Stimulated activated effector memory CD8-positive, alpha-beta T cell treated with anti-CD3 and anti-CD28 coated beads, Interleukin-12 subunit alpha, Interleukin-12 subunit beta, amount 100 ng/mL, for 72 hours (primary cell): ENCODE data around the gene KLHDC3.

Experiments
- ATAC-seq: fragments of 150-1000 bp; cut with Tn5 transposase; 2 replicates; pipeline ENCODE4 v1.10.0; 2021
- DNase-seq, 2 donors: peaks; one replicate each; pipeline ENCODE4 v3.0.0; 2021 to 2022; ENCODE audit warnings: low spot score in 2 of 2
- H3K27ac Mint-ChIP-seq: one replicate; pipeline ENCODE4 v1.8.0; 2022; ENCODE audit warnings: mild to moderate bottlenecking, mixed read lengths
- H3K36me3 Mint-ChIP-seq: one replicate; pipeline ENCODE4 v1.8.0; 2022; ENCODE audit warnings: mild to moderate bottlenecking, mixed read lengths
- H3K4me1 Mint-ChIP-seq: one replicate; pipeline ENCODE4 v1.8.0; 2022; ENCODE audit warnings: mixed read lengths
- H3K4me3 Mint-ChIP-seq: one replicate; pipeline ENCODE4 v1.8.0; 2022; ENCODE audit warnings: mild to moderate bottlenecking, mixed read lengths
- H3K9me3 Mint-ChIP-seq: one replicate; pipeline ENCODE4 v1.8.0; 2022; ENCODE audit warnings: mixed read lengths

KLHDC3 gene

DNA sequence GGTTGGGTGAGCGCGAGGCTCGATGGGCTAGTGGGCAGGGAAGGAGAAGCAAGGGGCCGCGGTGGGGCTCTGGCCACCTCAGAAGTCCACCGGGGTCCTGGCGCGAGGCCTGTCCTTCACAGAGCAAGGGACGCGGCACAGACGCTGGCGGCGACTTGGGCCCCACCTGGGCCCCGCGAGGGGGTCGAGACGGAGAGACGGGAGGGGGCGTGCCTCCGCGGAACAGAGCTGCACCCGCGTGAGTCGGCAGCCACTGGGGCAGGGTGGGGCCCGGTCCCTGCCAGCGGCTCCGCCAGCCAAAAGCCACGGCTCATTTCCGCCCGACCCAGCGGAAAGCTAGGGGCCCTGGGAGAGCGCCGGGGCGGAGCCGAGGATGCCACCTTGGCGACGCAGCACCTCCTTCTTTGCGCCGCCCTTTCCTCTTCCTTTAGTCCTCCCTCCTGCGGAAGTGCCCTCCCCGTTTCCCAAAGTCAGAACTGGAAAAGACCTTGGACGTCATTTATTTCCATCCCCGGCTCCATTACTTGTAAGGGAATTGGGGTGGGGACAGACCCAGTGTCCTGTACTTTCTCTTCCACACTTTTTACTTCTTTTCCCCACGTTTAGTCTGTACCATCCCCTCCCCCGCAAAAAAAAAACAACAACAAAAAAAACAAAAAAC, 39.6 kb downstream of the KLHDC3 start, which contains the start of gene CUL7:
CUL7 (minus strand) TSS at position 307 of the 661 bp plus-strand sequence. CDS start 1,063 bp downstream, outside the sequence.
- Mint-ChIP-seq H3K36me3 (peaks cover 90% of the 10 kb centered on the region), H3K9me3 (no peaks in the 10 kb centered on the region), H3K27ac (peak within 1 kb of the TSS; percentile 99), H3K4me1 (peaks cover 58% of the 10 kb centered on the region), H3K4me3 (peak within 1 kb of the TSS; percentile 97)
- DNase-seq (peak; percentile 77 to 92), ATAC-seq (peak; percentile 98)

GRCh38 chr6:43054206-43054943, 40.3 kb downstream of the KLHDC3 start:
- DNase-seq (no peak), ATAC-seq (no peak)
- Mint-ChIP-seq H3K36me3 (peaks cover 84% of the 10 kb centered on the region), H3K9me3 (no peaks in the 10 kb centered on the region), H3K4me3 (peak overlapping the region; percentile 97), H3K4me1 (peaks cover 59% of the 10 kb centered on the region), H3K27ac (peak overlapping the region; percentile 99)

DNA sequence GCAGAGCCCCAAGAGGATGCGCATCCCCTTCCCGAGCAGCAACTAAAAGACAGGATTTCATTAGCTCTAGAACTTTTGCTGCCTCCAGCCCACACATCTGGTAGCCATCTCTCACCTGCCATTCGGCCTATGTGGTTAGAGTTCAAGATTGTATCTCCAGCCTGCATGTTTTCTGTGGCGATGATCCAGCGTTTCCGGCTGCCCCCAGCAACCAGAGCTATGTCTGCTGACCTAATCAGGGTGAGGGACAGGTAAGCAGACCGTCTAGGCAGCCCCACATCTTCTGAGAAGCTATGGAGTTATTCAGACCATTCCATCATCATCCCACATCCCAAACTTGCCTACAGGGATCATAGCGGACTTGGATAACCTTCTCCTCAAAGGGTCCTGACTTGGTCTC, 41.9 kb downstream of the KLHDC3 start:
- Mint-ChIP-seq H3K4me1 (peaks cover 58% of the 10 kb centered on the region), H3K4me3 (no peak overlapping the region), H3K9me3 (no peaks in the 10 kb centered on the region), H3K27ac (peak overlapping the region; percentile 23), H3K36me3 (peaks cover 79% of the 10 kb centered on the region)
- ATAC-seq, result no peak
- no peak for DNase-seq

- Mint-ChIP-seq H3K4me3 (peak overlapping the region; percentile 86), H3K36me3 (peaks cover 64% of the 10 kb centered on the region), H3K9me3 (no peaks in the 10 kb centered on the region), H3K4me1 (peaks cover 40% of the 10 kb centered on the region), H3K27ac (peak overlapping the region; percentile 98)
- no peak for DNase-seq
- no peak for ATAC-seq
These were observed 44.5 kb downstream of the KLHDC3 start for GRCh38 chr6:43058531-43058930.

DNA sequence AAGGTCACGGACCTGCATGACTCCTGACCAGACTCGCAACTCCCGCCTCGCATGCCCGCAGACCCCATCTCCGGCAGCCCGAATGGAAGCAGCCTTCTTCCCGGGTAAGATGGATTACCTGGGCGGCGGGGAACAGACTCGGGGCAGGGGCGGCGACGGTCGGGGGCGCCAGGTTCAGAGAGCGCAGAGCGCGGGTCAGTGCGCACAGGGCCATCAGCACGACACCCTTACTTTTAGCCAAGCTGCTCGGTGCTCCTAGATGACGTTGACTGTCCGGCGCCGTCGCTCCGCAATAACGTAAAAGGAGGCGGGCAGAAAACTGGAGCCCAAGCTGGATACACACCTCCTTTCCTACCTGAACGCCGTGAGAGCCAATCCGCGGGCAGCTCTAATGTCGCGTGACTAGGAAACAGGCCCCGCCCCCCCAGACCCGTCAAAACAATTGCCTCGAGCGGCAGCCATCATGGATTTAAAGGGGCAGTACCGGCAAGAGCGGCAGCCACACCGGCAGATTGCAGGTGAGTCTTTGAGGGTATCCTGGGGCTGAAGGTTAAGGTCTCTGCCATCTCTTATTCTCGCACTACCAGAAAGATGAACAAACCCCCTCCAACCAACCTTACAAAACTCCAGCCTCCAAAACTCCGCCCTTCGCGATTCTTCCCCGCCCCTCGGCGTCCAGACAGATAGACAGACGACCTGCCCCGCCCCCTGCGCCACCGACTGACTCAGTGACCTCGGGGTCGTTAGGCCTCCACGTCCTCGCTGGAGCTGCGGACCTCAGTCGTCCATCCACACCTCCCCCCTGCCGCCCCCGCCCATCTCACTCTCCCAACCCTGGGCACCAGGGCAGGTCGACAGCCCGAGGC, 45.4 kb downstream of the KLHDC3 start, which contains the start of the genes KLC4 and MRPL2:
KLC4 (plus strand) TSS at position 464 of the 866 bp plus-strand sequence. CDS start 1,705 bp downstream, outside the sequence.
MRPL2 (minus strand) TSS at position 267 of the 866 bp plus-strand sequence; CDS start at position 214, 53 bp downstream.
- ATAC-seq, result peak; percentile 96
- no peaks in the 10 kb centered on the region for H3K9me3 Mint-ChIP-seq
- peak within 1 kb of the TSS; percentile 98 for H3K27ac Mint-ChIP-seq
- peaks cover 32% of the 10 kb centered on the region for H3K4me1 Mint-ChIP-seq
- H3K4me3 Mint-ChIP-seq, result peak within 1 kb of the TSS; percentile 86
- DNase-seq, result peak; percentile 89 to 97
- H3K36me3 Mint-ChIP-seq, result peaks cover 55% of the 10 kb centered on the region

- ATAC-seq (no peak), DNase-seq (no peak)
- peaks cover 47% of the 10 kb centered on the region for H3K36me3 Mint-ChIP-seq
- H3K9me3 Mint-ChIP-seq, result no peaks in the 10 kb centered on the region
- peak overlapping the region; percentile 98 for H3K27ac Mint-ChIP-seq
- H3K4me3 Mint-ChIP-seq, result peak overlapping the region; percentile 86
- peaks cover 32% of the 10 kb centered on the region for H3K4me1 Mint-ChIP-seq
These were observed 46.1 kb downstream of the KLHDC3 start for GRCh38 chr6:43060034-43060754.

GRCh38 chr6:43060755-43061633, 46.9 kb downstream of the KLHDC3 start:
- DNase-seq, result no peak

GRCh38 chr6:43061861-43062260, 47.8 kb downstream of the KLHDC3 start:
- H3K4me3 Mint-ChIP-seq, result no peak overlapping the region
- ATAC-seq (no peak), DNase-seq (no peak)
- no peak overlapping the region for H3K27ac Mint-ChIP-seq
- peaks cover 30% of the 10 kb centered on the region for H3K36me3 Mint-ChIP-seq
- H3K9me3 Mint-ChIP-seq, result no peaks in the 10 kb centered on the region
- peaks cover 32% of the 10 kb centered on the region for H3K4me1 Mint-ChIP-seq

More at GRCh38 chr6:43060755-43061633, 46.9 kb downstream of the KLHDC3 start:
- ATAC-seq, result no peak
- Mint-ChIP-seq H3K27ac (peak overlapping the region; percentile 98), H3K9me3 (no peaks in the 10 kb centered on the region), H3K36me3 (peaks cover 39% of the 10 kb centered on the region), H3K4me1 (peaks cover 32% of the 10 kb centered on the region), H3K4me3 (peak overlapping the region; percentile 86)

GRCh38 chr6:43062818-43063217, 48.8 kb downstream of the KLHDC3 start:
- Mint-ChIP-seq H3K4me1 (peaks cover 29% of the 10 kb centered on the region), H3K27ac (no peak overlapping the region), H3K36me3 (peaks cover 21% of the 10 kb centered on the region), H3K4me3 (no peak overlapping the region), H3K9me3 (no peaks in the 10 kb centered on the region)
- DNase-seq (no peak), ATAC-seq (no peak)

- Mint-ChIP-seq H3K4me3 (no peak overlapping the region), H3K4me1 (no peaks in the 10 kb centered on the region), H3K9me3 (no peaks in the 10 kb centered on the region), H3K27ac (peak overlapping the region; percentile 20), H3K36me3 (peaks cover 20% of the 10 kb centered on the region)
- DNase-seq (no peak), ATAC-seq (peak; percentile 65)
These were observed 56.1 kb downstream of the KLHDC3 start for GRCh38 chr6:43070028-43070632.
